Measurements from ENCODE around the gene NRROS.

DNA sequence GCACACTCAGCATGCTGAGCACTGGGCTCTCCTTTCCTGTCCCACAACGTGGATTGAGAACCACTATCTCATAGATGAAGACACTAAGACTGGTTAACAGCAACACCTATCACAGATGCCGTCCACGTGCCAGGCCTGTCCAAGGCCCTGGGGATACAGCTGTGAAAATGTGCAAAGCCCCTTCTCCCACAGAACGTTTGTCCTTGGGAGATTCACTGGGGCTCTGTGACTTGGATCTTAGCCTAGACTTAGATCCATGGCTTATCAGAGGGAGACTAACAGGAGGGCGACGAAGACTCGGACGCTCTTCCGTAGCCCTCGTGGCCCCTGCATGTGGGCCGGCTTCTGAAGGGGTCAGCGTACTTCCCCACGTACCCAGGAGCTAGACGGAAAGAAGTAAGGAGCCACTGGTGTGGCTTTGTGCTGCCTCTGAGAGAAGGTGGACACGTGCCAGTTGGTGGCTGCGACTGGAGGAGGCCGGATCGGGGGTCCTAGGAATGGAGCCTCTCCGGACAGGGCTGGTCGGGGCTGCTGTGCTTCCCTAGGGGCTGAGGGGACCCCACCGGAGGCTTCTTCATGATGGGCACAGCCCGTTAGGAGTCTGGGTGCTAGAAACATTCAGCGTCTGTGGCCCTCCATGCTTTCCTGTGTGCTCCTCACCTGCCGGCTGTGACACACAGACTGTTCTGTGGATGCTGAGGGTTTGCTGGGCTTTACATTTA is 964 bp downstream of the NRROS start:
- TF ChIP-seq POLR2AphosphoS5 (IDR thresholded peaks at IDR 0.05) (no peak), CTCF (IDR thresholded peaks at IDR 0.05) (no peak), POLR2A (IDR thresholded peaks at IDR 0.05) (no peak), EP300 (IDR thresholded peaks at IDR 0.05) (no peak)
